ENCODE data around the gene ATIC.

The ATIC gene

DNA sequence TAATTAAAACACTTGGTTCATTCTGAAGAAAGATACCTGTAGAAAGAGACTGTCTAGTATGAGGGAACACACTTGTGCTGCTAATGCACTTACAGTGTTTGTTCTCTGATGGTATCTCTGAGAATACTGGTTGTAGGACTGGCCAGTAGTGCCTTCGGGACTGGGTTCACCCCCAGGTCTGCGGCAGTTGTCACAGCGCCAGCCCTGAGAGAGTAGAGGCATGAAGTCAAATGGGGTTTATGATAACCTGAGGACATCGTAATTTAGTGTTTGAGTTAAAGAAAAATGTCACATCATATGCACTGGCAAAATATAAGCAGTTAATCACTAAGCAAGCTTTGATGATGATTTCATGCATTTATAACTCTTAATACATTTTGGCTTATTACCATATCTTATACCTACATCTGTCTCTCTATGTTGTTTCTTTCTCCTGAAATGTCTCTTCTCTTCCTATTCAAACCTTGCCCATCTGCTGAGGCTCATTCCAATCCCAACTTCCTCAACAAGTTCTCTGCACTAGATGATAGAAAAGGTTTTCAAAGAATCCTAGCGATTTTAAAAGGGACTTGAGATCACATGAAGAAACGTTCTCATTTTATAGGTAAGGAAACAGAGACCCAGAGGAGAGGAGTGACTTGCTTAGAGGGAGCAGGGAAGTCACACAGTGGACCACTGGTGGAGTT is 50.2 kb downstream of the ATIC start:
- no peak for DNase-seq

DNA sequence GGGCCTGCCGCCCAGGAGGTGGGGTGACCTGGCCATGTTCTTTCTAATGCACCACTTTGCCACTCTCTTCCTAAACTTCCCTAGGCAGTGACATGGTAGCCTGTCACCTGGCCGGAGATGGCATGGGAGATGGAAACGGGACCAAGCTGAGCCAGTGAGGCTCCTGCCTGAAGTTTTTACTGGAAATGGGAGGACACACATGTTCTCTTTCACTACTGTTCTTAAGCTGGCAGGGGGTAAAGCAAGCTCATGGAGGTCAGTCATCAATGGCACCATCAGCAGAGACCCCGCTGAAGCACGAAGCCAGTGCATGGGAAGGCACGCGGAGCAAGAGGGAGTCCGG is 50.7 kb downstream of the ATIC start:
- no peak for DNase-seq

DNA sequence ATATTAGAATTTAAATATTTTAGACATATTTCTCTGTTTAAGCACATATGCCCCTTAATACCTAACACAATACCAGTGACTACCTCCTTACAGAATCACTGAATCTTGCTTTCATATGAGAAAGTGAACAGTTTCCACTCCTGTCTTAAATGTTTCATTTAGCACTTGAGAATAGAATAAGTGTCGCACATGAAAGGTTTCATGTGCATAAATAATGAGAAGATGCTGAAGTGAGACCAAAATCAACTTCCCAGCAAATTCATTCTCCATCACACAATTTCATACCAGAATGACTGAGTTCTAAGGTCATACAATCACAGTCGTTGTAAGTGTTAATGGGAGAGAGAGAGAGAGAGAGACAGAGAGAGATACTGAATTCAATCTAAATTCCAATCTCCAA is 51.2 kb downstream of the ATIC start:
- DNase-seq, result no peak

DNA sequence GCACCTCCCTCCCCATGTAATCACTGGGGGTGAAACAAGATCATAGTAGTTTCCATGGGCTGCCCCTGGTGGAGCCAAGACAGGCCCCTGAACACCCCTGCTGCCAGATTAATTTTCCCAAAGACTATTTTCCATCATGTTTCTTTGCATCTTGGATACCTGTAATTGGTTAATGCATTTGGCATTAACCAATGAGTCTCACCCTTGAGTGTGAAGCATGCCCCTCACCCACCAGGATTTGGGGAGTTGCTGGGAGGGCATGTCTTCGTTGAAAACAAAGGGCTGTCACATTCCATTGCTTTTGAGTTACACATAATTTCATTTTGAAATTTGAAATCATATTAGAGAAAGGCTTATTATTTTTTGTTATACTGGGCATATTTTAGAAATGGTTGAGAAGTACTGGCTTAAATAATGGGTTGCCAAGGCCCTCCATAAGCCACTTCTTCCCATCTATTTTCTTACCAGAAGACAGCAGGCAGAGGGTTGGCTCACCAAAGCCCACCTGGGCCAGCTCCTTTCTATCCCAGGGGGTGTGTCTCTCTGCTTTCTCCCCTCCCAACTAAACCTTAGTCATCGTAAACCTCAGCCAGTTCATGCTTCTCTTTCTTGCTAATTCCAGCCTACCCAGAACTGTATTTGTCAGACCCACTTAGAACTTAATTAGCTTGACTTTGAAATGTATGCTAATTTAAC is 51.8 kb downstream of the ATIC start:
- no peak for DNase-seq

DNA sequence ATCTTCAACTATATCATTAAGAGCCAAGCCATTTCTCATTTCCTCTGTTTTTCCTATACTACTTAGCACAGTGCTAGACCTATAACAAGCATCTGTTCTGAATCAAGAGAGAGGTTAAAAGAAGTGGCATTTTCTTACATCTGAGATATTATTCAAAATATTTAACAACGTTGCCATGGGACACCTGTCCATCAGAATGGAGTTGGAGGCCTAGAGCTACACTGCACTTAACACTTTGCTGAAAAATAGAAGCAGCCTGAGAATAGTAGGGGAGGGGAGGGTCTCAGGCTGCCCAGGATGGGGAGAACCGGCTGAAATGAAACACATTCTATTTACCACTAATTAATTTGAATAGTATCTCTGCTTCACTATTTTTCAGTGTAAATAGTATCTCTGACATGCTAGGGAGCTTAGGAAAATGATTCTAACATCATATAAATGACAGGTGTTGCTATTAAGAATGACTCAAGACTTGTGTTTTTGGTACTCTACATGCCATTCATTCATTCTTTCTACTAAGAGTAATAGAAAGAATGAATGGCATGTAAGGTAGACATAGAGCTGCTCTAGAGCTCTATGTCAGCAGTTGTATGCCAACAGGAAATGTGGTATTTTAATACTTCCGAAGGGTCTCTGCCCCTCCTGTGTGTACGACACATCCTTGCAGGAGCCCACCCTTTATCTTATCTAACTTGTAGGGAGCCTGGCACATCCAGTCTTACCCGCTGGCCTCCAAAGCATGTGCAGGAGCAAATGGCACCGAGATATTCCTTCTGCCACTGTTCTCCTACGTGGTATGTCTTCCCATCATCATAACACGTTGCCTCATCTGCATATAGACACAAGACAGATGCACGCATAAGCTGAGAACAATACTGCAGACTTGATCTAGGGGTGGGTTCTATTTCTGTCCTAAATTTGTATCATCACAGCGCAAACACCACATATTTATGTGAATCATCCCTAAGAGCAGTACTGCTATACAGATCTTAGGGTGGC is 52.6 kb downstream of the ATIC start:
- DNase-seq, result no peak

DNA sequence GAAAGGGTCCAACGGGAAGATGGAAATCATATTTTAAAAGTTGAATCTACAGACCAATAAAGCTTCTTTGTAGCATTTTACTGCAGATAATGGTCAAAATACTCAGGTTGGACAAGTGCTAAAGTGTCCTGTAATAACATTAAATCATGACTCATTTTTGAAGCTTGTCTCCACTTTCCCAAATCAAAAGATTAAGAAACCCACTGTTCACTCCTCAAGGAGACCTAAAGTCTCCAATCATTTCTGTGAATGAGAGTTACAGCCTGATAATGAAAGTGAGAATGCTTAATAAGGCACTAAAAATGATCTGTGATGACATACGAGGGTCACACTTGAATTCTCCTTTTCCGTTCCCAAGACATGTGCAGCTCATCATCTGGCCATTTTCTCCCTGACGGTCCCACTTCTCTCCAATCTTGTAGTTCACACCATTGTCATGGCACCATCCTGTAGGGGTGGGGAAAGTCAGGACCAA is 53.4 kb downstream of the ATIC start:
- DNase-seq, result no peak

DNA sequence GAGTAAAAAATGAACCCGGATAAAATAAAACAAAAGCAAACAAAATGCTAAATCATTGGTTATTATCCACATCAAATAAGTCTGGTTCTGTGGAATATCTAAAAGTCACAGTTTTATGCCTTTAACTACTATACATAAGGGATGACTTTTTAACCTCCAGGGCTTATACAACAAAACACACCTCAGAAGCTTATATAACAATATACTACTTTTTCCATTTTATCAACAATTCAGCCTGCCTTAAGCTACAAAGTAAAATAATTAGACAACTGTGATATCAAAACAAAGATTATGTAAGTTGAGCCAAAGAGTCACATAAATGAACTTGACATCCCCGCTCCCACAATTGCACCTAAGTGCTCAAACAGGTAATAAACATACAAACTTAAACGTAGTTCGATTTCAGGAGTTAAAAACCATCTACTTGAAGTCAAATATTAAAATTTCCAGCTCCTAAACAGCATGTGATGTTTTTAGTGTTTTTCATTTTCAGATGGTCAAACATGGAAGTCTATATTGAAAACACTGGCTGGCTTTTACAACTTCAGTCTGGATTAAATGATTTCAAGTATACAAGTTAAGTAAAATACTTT is 54.7 kb downstream of the ATIC start:
- DNase-seq, result no peak

DNA sequence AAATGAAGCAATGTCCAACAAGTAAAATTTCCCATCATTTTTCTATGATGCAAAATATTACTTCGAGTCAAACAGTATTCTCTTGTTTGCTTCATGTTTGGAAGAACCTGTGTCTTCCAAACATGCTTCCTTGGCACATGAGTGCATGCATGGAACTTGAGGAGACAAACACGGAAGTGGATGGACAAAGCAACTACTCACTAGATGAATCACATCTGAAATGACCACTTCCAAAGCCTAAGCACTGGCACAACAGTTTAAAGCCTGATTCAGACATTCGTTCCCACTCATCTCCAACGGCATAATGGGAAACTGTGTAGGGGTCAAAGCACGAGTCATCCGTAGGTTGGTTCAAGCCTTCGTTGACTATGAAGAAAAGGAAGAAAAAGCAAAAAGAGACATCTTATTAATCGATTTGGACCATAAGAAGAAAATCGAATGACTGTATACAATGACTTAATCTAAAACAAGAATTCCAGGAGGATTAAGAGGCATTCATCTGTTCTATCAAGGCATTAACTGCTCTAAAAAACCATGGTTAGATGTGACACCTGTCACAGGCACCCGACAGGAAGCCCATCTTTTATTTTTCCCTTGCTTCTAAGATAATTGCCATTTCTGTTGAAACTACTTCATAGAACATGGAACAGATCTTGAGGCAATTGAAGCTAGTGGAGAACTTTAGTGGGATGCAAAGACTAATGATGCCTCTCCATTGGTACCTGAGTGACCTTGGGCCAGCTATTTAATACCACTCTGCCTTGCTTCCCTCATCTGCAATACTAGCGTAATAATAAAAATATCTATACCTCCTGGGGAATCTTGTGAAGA is 56.0 kb downstream of the ATIC start:
- no peak for DNase-seq

DNA sequence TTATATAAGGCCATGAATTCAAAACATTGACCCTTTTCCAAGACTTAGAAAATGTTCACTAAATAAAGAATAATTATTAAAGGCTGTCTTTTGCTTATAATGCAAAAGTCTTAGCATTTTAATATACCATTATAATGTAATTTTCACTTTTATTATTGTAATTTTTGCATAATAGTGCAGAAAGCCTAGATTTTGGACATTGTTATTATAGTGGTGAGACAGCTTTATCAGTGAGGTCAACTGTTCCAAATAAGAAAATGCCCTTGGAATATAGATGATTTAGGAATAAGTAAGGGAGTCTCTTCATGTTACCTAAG is 56.6 kb downstream of the ATIC start:
- no peak for DNase-seq

DNA sequence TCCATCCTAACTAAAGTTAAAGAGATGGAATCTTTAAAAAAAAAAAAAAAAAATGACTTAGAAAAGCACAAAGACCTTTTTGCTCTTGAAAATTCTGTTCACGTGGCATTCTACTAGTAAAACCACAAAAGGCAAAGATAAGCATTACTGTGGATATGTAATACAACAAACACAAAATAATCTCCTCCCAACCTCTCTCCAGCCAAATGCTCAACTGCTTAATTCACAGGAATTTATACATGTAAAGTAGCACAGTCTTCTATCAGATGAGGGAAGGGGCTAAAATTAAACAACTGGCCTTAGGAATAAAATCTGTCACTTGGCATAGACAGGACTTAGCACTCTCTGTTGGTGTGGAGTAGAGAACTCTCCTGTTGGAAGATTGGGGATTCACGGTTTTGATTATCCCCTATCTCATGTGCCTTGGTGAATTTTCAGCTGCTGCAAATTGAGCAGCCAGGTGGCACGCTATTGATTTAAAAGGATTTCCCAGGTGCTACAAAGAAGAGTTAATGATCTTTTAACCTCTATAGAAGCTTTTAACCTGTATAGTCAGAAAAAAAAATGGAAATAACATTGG is 57.4 kb downstream of the ATIC start:
- no peak for DNase-seq

DNA sequence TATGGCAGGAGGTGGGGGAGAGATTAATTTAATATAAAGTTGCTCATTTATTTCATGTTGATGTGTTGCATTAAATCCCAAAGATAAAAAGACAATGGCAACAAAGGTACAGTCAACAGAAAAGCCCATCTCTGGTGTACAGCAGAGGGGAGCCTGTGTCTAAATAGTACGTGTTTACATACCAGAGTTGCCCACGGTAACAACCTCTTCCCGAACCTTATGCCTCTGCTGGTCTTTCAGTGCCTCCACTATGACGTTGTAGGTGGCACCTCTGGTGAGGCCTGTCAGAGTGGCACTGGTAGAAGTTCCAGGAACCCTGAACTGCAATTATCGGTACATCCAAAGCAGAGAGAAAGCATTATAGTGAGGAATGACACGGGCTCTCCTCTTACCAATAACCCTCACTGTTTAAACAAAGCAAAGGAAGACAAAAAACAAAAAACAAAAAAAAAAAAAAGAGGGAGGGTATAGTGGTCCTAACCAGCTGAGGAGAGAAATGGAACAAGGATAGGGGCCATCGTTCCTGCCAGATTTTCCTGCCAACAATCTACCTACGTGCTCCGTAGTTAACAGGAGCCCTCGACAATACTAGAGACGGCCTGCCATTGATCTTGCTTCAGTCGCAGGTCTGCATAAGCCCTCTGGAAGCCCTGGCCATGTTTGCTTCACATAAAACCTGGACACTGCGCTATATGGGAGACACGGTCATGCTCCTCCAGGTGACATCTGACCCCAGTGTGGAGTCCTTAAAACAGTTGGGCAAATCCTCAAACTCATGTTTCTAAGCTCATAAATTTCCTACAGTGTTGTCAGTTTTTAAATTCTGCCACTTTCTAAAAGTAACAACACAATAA is 58.5 kb downstream of the ATIC start:
- DNase-seq, result no peak

DNA sequence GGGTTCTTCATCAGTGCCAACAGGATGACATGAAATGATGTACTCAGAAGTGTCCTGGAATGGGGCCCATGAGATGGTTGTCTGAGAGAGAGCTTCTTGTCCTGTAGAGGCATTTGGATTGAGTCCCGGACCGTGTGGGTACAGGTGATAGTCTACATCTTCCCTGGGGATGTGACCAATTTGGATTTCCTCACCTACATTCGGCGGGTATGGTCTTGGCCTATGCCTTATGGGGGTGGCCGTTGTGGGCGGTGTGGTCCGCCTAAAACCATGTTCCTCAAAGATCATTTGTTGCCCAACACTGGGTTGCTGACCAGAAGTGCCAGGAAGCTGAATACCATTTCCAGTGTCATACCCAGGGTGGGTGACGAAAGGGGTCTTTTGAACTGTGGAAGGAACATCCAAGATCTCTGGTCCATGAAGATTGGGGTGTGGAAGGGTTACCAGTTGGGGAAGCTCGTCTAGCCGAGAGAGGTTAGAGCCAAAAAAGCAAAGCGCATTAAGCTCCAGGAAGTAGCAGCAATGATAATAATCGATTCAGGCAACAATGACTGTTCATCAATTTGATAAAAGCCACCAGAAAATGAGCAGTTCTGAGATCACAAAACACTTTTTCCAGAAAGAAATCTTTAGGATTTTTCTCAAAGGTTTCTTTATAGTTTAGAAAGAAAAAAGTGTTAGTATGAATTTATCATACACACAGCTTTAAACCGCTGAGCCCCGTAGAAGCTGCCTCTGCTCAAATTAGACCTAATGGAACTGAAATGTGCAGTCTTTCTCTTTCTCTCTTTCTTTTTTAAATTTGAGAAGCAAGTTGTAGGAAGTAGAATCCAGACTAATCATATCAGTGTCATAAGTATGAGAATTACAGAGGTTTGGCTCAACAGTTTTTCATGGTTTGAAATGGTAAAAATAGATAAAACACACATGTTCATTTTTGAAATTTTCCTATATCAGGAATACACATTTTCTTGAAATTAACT is 60.3 kb downstream of the ATIC start:
- DNase-seq, result no peak

DNA sequence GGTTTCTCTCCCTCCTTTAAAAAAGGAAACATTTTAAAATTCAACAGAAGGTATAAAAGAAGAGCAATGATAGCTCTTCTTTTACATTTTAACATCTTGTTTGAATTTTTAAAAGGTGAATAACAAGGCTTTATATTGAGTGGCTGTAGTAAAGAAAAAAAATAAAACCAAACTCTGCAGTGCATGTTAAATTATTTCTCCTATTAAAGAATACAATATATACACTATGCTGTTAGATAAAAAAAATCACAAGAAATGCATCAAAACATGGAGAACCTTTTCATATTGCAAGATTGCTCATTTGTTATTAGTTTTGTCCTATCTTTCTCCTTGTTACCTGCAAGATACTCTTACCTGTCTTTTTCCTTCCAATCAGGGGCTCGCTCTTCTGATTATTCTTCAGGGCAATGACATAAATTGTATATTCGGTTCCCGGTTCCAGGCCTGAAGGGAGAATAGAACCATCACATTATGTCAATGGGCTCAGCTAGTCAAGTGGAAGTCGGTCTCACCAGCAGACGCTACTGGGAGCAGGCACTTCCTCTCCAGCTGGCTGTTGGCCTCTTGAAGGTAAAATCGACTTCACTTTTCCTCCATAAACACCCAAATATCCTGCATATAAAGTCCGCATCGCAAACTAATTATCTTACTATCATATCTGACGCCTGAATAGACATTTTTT is 61.2 kb downstream of the ATIC start:
- DNase-seq, result no peak

DNA sequence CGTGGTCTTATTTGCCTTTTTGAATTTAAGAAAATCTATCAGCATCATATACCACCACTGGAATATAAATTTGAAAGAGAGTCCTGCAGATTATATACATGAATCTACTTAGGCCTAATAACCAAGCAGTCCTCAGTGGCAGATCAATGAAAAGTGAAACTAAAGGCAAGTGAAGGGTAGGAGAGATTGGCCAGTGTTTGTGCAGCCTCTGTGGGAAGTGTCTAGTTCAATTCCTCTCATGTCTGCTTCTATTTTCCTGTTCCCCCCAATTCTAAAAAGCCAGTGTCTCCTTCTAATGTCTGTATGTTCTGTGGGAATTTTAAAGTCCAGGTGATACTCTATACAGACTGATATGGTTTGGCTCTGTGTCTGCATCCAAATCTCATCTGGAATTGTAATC is 62.1 kb downstream of the ATIC start:
- DNase-seq, result no peak

DNA sequence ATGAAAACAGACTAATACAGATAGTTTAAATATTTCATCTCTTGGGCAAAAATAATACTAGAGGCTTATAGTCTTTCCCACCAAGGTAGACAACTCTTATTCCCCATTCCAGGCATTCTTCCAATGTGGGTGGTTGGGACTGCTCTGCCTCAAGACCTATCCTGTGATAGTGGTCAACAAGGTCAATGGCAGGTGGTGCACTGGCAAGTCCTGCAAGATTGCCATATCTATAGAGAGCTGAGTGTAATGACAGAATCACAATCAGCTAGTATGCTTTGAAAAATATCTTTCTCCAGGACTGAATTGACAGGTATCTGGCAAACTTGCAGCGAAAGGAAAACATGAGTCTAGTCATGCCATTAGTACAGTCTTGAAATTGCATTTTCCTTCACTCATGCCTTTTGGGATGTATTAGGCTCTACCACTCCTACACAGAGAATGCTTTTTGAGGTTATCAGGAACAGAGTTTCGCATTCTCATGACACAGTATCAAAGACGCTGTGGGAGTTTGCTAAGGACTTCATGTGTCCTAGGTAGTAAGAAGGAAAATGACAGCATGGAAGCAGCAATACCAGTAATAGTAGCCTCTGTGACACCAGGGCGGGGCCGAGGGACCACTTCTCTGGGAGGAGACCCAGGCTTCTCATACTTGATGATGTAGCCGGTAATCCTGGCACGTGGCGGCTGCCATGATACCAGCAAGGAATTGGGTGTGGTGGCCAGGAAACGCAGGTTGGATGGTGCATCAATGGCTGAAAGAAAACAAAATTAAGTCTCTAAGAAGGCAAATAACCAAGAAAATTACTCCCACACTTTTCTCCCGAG is 63.0 kb downstream of the ATIC start:
- no peak for DNase-seq

DNA sequence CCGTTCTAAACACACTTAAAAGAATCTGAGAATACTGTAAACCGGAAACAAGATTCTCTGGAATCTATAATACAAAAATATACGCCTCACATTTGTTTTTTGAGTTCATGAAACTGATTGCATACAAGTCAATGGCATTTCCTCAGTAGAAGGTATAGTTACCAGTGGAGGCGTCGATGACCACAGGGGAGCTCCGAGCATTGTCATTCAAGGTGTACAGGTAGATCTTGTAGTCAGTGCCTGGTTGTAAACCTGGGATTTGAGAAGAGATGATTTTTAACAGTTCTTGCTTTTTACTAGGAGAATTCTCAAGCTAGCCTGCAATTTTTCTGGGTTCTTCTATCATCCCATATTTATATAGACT is 63.6 kb downstream of the ATIC start:
- no peak for DNase-seq

DNA sequence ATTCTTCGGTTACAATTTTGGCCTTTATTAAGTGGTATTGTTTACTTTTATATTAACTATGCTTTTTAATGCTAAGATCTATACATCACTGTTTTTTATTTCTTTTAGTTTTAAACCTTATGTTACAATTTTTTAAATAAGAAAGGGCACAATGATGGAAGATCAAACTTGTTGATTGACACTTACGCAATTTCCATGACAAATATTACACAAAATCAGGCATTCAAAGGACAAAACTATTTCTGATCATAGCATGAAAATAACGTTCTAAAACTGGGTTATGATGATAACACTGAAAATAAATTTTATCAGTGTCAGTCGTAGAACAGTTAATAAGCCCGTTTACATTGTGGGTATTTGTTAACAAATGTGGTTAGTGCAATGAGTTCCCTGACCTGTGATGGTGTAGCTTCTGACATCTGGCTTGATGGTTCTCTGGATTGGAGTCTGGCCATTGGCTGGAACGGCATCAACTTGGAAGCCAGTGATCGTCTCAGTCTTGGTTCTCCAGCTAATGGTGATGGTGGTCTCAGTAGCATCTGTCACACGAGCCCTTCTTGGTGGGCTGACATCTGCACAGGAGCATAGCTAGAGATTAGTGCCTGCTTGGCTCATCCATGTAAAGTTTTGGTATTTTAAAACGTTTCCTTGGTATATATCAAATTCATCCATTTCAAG is 64.4 kb downstream of the ATIC start:
- DNase-seq, result no peak

DNA sequence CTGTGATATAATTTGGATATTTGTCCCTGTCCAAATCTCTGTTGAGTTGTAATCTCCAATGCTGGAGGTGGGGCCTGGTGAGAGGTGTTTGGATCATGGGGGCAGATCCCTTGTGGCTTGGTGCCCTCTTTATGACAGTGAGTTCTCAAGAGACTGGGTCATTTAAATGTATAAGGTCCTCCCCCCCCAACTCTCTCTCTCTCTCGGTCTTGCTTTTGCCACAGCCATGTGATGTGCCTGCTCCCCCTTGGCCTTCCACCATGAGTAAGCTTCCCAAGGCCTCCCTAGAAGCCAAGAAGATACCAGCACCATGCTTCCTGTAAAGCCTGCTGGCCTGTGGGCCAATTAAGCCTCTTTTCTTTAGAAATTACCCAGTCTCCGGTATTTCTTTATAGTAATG is 65.4 kb downstream of the ATIC start:
- DNase-seq, result no peak
